H9 (cell line): Measurements from ENCODE around the gene SPHK1. TPM values are rescaled to one million over a fixed set of nuclear protein-coding genes. Genes with fewer than 3 reads are reported as not detected.

Source experiments
- DNase-seq: peaks from one replicate; pipeline ENCODE4 v3.0.0-alpha.2; 2017
- H2AFZ ChIP-seq: one replicate; pipeline ENCODE4 v1.6.1; 2013; ENCODE audit warnings: mild to moderate bottlenecking, low read length, control low read depth, moderate library complexity
- H2AK5ac ChIP-seq: 2 replicates; pipeline ENCODE4 v1.6.1; 2013; ENCODE audit warnings: low read length, control low read depth, mixed read lengths; ENCODE audit not compliant: insufficient read length
- H2BK120ac ChIP-seq: one replicate; pipeline ENCODE4 v1.6.1; 2013; ENCODE audit warnings: low read depth, mild to moderate bottlenecking, low read length, control low read depth, inconsistent platforms; ENCODE audit not compliant: poor library complexity, severe bottlenecking
- H2BK12ac ChIP-seq: 2 replicates; pipeline ENCODE4 v1.6.1; 2013; ENCODE audit warnings: low read length, control low read depth, mixed read lengths, low read depth; ENCODE audit not compliant: insufficient read length
- H2BK15ac ChIP-seq: 2 replicates; pipeline ENCODE4 v1.6.1; 2013; ENCODE audit warnings: low read depth, low read length, control low read depth
- H2BK20ac ChIP-seq: one replicate; pipeline ENCODE4 v1.6.1; 2013; ENCODE audit warnings: low read depth, mild to moderate bottlenecking, low read length, control low read depth, inconsistent platforms; ENCODE audit not compliant: poor library complexity, severe bottlenecking
- H2BK5ac ChIP-seq: 2 replicates; pipeline ENCODE4 v1.6.1; 2013; ENCODE audit warnings: low read length, control low read depth, mixed read lengths; ENCODE audit not compliant: insufficient read length
- H3K14ac ChIP-seq: 2 replicates; pipeline ENCODE4 v1.6.1; 2013; ENCODE audit warnings: low read length, control low read depth; ENCODE audit not compliant: insufficient read depth
- H3K18ac ChIP-seq: 2 replicates; pipeline ENCODE4 v1.6.1; 2013; ENCODE audit warnings: low read depth, mild to moderate bottlenecking, mixed read lengths, low read length, control low read depth; ENCODE audit not compliant: insufficient read length
- H3K23ac ChIP-seq: 2 replicates; pipeline ENCODE4 v1.6.1; 2013; ENCODE audit warnings: low read length, control low read depth, mixed read lengths, low read depth; ENCODE audit not compliant: insufficient read length
- H3K23me2 ChIP-seq: 2 replicates; pipeline ENCODE4 v1.6.1; 2013; ENCODE audit warnings: low read depth, mild to moderate bottlenecking, mixed read lengths, low read length, control low read depth; ENCODE audit not compliant: insufficient read length, poor library complexity, severe bottlenecking
- H3K27ac ChIP-seq: 2 replicates; pipeline ENCODE4 v1.5.1; 2013; ENCODE audit warnings: low read length, control low read depth, mixed read lengths, low read depth; ENCODE audit not compliant: insufficient read length
- H3K27me3 ChIP-seq: 2 replicates; pipeline ENCODE4 v1.6.1; 2013; ENCODE audit warnings: low read length, control low read depth, inconsistent platforms; ENCODE audit not compliant: insufficient read depth
- H3K4ac ChIP-seq: 2 replicates; pipeline ENCODE4 v1.6.1; 2013; ENCODE audit warnings: low read depth, mild to moderate bottlenecking, control low read depth, inconsistent platforms, low read length, moderate library complexity
- H3K4me1 ChIP-seq: 2 replicates; pipeline ENCODE4 v1.6.1; 2013; ENCODE audit warnings: low read length, control low read depth, inconsistent platforms; ENCODE audit not compliant: insufficient read depth
- H3K4me2 ChIP-seq: 2 replicates; pipeline ENCODE4 v1.6.1; 2013; ENCODE audit warnings: low read length, control low read depth, mixed read lengths; ENCODE audit not compliant: insufficient read length, insufficient read depth
- H3K56ac ChIP-seq: 2 replicates; pipeline ENCODE4 v1.6.1; 2013; ENCODE audit warnings: low read depth, mild to moderate bottlenecking, mixed read lengths, low read length, control low read depth; ENCODE audit not compliant: insufficient read length
- H3K79me1 ChIP-seq: 2 replicates; pipeline ENCODE4 v1.6.1; 2013; ENCODE audit warnings: low read depth, mild to moderate bottlenecking, moderate library complexity, low read length, control low read depth, inconsistent platforms; ENCODE audit not compliant: insufficient read depth, poor library complexity, severe bottlenecking
- H3K79me2 ChIP-seq: 2 replicates; pipeline ENCODE4 v1.6.1; 2013; ENCODE audit warnings: low read length, control low read depth, inconsistent platforms; ENCODE audit not compliant: insufficient read depth
- H3K9ac ChIP-seq: 2 replicates; pipeline ENCODE4 v1.6.1; 2013; ENCODE audit warnings: low read length, control low read depth, mixed read lengths; ENCODE audit not compliant: insufficient read length; ENCODE audit errors: extremely low read depth
- H3K9me3 ChIP-seq: one replicate; pipeline ENCODE4 v1.6.1; 2013; ENCODE audit warnings: low read depth, low read length, inconsistent platforms; ENCODE audit not compliant: control insufficient read depth
- H3T11ph ChIP-seq: one replicate; pipeline ENCODE4 v1.6.1; 2013; ENCODE audit warnings: mild to moderate bottlenecking, low read length, control low read depth, inconsistent platforms
- H4K20me1 ChIP-seq: one replicate; pipeline ENCODE4 v1.6.1; 2013; ENCODE audit not compliant: control insufficient read depth, insufficient read length, insufficient read depth
- H4K5ac ChIP-seq: 2 replicates; pipeline ENCODE4 v1.6.1; 2013; ENCODE audit warnings: low read depth, mild to moderate bottlenecking, mixed read lengths, low read length, control low read depth; ENCODE audit not compliant: insufficient read length
- H4K8ac ChIP-seq: replicated peaks from 2 replicates; pipeline ENCODE4 v1.6.1; 2013; ENCODE audit warnings: low read length, control low read depth, mixed read lengths, low read depth; ENCODE audit not compliant: insufficient read length
- H4K91ac ChIP-seq: 2 replicates; pipeline ENCODE4 v1.6.1; 2013; ENCODE audit warnings: low read depth, mild to moderate bottlenecking, moderate library complexity, mixed read lengths, low read length, control low read depth; ENCODE audit not compliant: insufficient read length
- H3K27ac Mint-ChIP-seq, 3 experiments: 2 replicates in 2 of 3; 3 replicates in 1 of 3; pipeline ENCODE4 v1.8.0; 2020 to 2021; ENCODE audit warnings: mixed read lengths in 3 of 3, mild to moderate bottlenecking in 1 of 3, moderate library complexity in 1 of 3
- H3K27me3 Mint-ChIP-seq: 2 replicates; pipeline ENCODE4 v1.8.0; 2021; ENCODE audit warnings: low read depth, mild to moderate bottlenecking, moderate library complexity, mixed read lengths
- H3K36me3 Mint-ChIP-seq, 3 experiments: 2 replicates in 2 of 3; 3 replicates in 1 of 3; pipeline ENCODE4 v1.8.0; 2020 to 2021; ENCODE audit warnings: low read depth in 3 of 3, mixed read lengths in 3 of 3; ENCODE audit not compliant: insufficient read depth in 1 of 3
- H3K4me1 Mint-ChIP-seq, 2 experiments: 2 replicates each; pipeline ENCODE4 v1.8.0; 2020; ENCODE audit warnings: mixed read lengths in 2 of 2
- H3K4me3 Mint-ChIP-seq, 2 experiments: 2 replicates in 1 of 2; 3 replicates in 1 of 2; pipeline ENCODE4 v1.8.0; 2020 to 2021; ENCODE audit warnings: mild to moderate bottlenecking in 2 of 2, mixed read lengths in 2 of 2, moderate library complexity in 1 of 2
- H3K9me3 Mint-ChIP-seq, 2 experiments: 2 replicates in 1 of 2; 3 replicates in 1 of 2; pipeline ENCODE4 v1.8.0; 2020; ENCODE audit warnings: mild to moderate bottlenecking in 2 of 2, mixed read lengths in 2 of 2, moderate library complexity in 1 of 2
- CTCF ChIP-seq: fragments of 200-600 bp; sonication (generic); conservative IDR thresholded peaks from 3 replicates; pipeline ENCODE4 v1.8.0; 2021; ENCODE audit warnings: antibody characterized with exemption, mild to moderate bottlenecking
- WGBS: extraction: QIAGEN DNeasy Blood & Tissue Kit; methylation state at CpG from one replicate; pipeline ENCODE4 v1.1.7; 2013; ENCODE audit warnings: missing lambda C conversion rate, low lambda C conversion rate, mixed read lengths; ENCODE audit not compliant: insufficient read length; ENCODE audit errors: extremely low coverage; 5-methylcytosine and 5-hydroxymethylcytosine counted together
- total RNA-seq: library from RNA; stranded (reverse); gene quantifications from 2 replicates; pipeline ENCODE4 v1.2.1, GENCODE V29; 2021

SPHK1 gene
- total RNA-seq, 1 experiment from 2014 or later, result 1.4 TPM

DNA sequence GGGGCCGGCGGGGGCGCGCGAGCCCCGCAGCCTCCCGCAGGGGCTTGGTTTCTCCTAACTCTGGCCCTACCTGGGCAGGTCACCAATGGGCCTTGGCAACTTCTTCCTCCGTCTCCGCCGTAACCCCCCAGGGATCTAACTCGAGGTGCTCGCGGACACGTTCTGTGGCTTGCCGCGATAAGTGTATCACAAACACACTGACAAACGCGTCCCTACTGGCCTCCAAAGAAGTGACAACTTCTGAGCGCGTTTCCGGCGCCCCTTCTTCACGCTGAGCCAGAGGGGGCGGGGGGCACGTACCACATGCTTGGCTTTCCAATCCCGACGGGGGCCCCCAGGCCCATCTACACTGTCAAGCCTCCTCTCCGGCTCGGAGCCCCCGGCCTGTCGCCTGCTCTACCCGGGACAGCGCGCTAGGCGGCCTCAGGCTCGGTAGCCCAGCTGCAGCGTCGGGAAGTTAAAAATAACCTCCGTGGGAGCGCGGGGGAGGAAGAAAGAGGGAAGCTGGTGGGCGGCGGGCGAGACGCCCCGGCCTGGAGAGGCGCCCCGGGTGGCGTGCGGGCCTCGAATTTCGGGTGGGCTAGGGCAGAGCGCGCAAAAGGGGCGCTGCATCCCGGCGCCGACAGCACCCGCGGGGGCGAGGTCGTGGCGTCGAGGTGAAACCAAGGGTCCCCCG, 725 bp upstream of the SPHK1 start:
- no peak overlapping the region for H3K27ac ChIP-seq
- H2AFZ ChIP-seq, result no peak overlapping the region
- peak overlapping the region; percentile 79 for H3K4me2 ChIP-seq
- H3K4me1 Mint-ChIP-seq, result peaks cover 14 to 29% of the 10 kb centered on the region in 2 experiments
- no peak overlapping the region for H2BK12ac ChIP-seq
- no peak overlapping the region for H2BK120ac ChIP-seq
- no peak overlapping the region for H3K9ac ChIP-seq
- peak overlapping the region; percentile 81 to 83 for H3K4me3 Mint-ChIP-seq
- H3K18ac ChIP-seq, result no peak overlapping the region
- no peak overlapping the region for H3K14ac ChIP-seq
- 0 out of 2 replicates have a peak, but pooled peaks cover 2% of the 10 kb centered on the region for H3K4me1 ChIP-seq
- H3K9me3 ChIP-seq, result no peaks in the 10 kb centered on the region
- no peaks in the 10 kb centered on the region for H4K20me1 ChIP-seq
- peaks cover 17% of the 10 kb centered on the region for H3K23me2 ChIP-seq
- no peak overlapping the region for H4K5ac ChIP-seq
- TF ChIP-seq CTCF, result peak; percentile 25
- DNase-seq, result peak; percentile 74
- peaks cover 16% of the 10 kb centered on the region; the same call in 1 of the 2 replicates for H3K27me3 ChIP-seq
- H3K23ac ChIP-seq, result no peak overlapping the region
- H4K8ac ChIP-seq, result no peak overlapping the region
- H3K9me3 Mint-ChIP-seq, result no peaks in the 10 kb centered on the region
- H3K4ac ChIP-seq, result no peak overlapping the region
- peaks cover 68% of the 10 kb centered on the region for H3K27me3 Mint-ChIP-seq
- H3K56ac ChIP-seq, result no peak overlapping the region
- no peak overlapping the region for H2AK5ac ChIP-seq
- H2BK20ac ChIP-seq, result no peak overlapping the region
- no peaks in the 10 kb centered on the region for H3K79me1 ChIP-seq
- H4K91ac ChIP-seq, result no peak overlapping the region
- no peak overlapping the region for H3T11ph ChIP-seq
- H3K79me2 ChIP-seq, result no peaks in the 10 kb centered on the region
- peaks cover 0 to 6% (median 2%) of the 10 kb centered on the region in 3 experiments; a peak in 2 of 7 replicates for H3K36me3 Mint-ChIP-seq
- no peak overlapping the region; a peak in 1 of 7 replicates for H3K27ac Mint-ChIP-seq
- no CpG with 5 or more reads among the region's 65 CpGs for WGBS
- H2BK15ac ChIP-seq, result no peak overlapping the region
- H2BK5ac ChIP-seq, result no peak overlapping the region
